HG03280 (cell line): ENCODE measurements around the gene FURIN.
"Not testable (repeated sequence)": the region's sequence is repeated elsewhere in the genome, so short reads cannot be mapped to it uniquely, and the experiment has no call there.

Experiments
- ATAC-seq: cut with Tn5 transposase; IDR thresholded peaks from one replicate; pipeline ENCODE4 v1.9.1; 2021; ENCODE audit warnings: mild to moderate bottlenecking, moderate library complexity; ENCODE audit not compliant: unreplicated experiment

FURIN gene

GRCh38 chr15:90914305-90915080 lies 46.1 kb downstream of the FURIN start:
- ATAC-seq = no peak

GRCh38 chr15:90915216-90915807 lies 46.9 kb downstream of the FURIN start:
- no peak for ATAC-seq

GRCh38 chr15:90915808-90916440 lies 47.5 kb downstream of the FURIN start:
- no peak for ATAC-seq

GRCh38 chr15:90916461-90916860 lies 48.1 kb downstream of the FURIN start:
- ATAC-seq = no peak

GRCh38 chr15:90917569-90917968 lies 49.2 kb downstream of the FURIN start:
- no peak for ATAC-seq

- no peak for ATAC-seq
Measured at GRCh38 chr15:90918034-90918788, 49.8 kb downstream of the FURIN start.

GRCh38 chr15:90918835-90919234 lies 50.4 kb downstream of the FURIN start:
- ATAC-seq = no peak

- ATAC-seq = no peak
Measured at GRCh38 chr15:90921887-90922286, 53.5 kb downstream of the FURIN start.

- ATAC-seq = peak; percentile 86
Measured at GRCh38 chr15:90922712-90923322, 54.4 kb downstream of the FURIN start.

GRCh38 chr15:90924375-90924774 lies 56.0 kb downstream of the FURIN start:
- ATAC-seq = peak; percentile 43

GRCh38 chr15:90926766-90927165 lies 58.4 kb downstream of the FURIN start:
- not testable (repeated sequence) for ATAC-seq

GRCh38 chr15:90928106-90928505 lies 59.7 kb downstream of the FURIN start:
- not testable (repeated sequence) for ATAC-seq

GRCh38 chr15:90929246-90930019 lies 61.0 kb downstream of the FURIN start:
- ATAC-seq = no peak

- ATAC-seq = no peak
Measured at GRCh38 chr15:90930861-90931574, 62.6 kb downstream of the FURIN start.

- no peak for ATAC-seq
Measured at GRCh38 chr15:90931575-90931827, 63.1 kb downstream of the FURIN start.

- peak; percentile 50 for ATAC-seq
Measured at GRCh38 chr15:90931828-90932659, 63.7 kb downstream of the FURIN start, which contains the start of gene HDDC3. Gene HDDC3 (minus strand): TSS chr15:90932549. CDS start chr15:90932540, 9 bp downstream.

- no peak for ATAC-seq
Measured at GRCh38 chr15:90932660-90932991, 64.2 kb downstream of the FURIN start.
